ENCODE results near the gene ZNF43. TPM values are rescaled to one million over a fixed set of nuclear protein-coding genes. Genes with fewer than 3 reads are reported as not detected.
"Not testable (repeated sequence)": the region's sequence is repeated elsewhere in the genome, so short reads cannot be mapped to it uniquely, and the experiment has no call there.

ZNF43 gene
- total RNA-seq, 1 donor = 32.0 TPM

- not testable (repeated sequence) for H3K4me3 ChIP-seq (ENCODE audit: low read length); H3K4me1 ChIP-seq (ENCODE audit: insufficient read depth, low read length); H3K27me3 ChIP-seq (ENCODE audit: insufficient read depth, low read length); H3K9me3 ChIP-seq (ENCODE audit: low read depth, low read length)
Measured at GRCh38 chr19:21755555-21755954, 80.4 kb downstream of the ZNF43 start.

Other genes starting within 250 kb of the ZNF43 start
- 14.1 TPM for gene ZNF100, start 68.6 kb downstream of the ZNF43 start, total RNA-seq
- 3.1 TPM for gene ZNF208, start 174.8 kb upstream of the ZNF43 start, total RNA-seq
- 1.9 TPM for gene ZNF257, start 216.3 kb upstream of the ZNF43 start, total RNA-seq